HG02852 (cell line): ENCODE data around the gene CNIH3.
"Not testable (repeated sequence)": the region's sequence is repeated elsewhere in the genome, so short reads cannot be mapped to it uniquely, and the experiment has no call there.

Experiments
- ATAC-seq: cut with Tn5 transposase; IDR thresholded peaks from one replicate; pipeline ENCODE4 v1.9.1; 2021; ENCODE audit warnings: mild to moderate bottlenecking, moderate library complexity; ENCODE audit not compliant: unreplicated experiment

The CNIH3 gene

GRCh38 chr1:224615861-224616755 lies at the start of gene CNIH3:
TSS of gene CNIH3 (plus strand) at chr1:224616317. CDS start at chr1:224617175, 858 bp downstream.
- no peak for ATAC-seq

GRCh38 chr1:224566492-224566891 lies 49.6 kb upstream of the CNIH3 start:
- ATAC-seq = not testable (repeated sequence)

DNA sequence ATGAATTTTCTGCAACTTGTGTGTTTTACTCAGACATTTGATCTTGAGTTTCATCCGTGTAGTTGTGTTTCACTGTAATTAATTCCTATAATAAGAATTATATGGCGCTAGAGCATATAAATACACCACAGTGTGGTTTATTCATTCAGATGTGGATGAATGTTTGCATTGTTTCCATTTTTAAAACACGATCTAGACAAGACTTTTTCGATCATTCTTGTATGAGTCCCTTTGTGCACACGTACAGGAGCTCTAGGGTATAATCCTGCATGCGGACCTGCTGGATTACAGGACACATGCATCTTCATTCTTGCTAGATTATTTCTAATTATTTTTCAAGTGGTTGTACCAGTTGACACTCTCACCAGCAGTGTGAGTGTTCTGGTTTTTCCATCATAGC lies 46.8 kb upstream of the CNIH3 start:
- ATAC-seq = no peak

DNA sequence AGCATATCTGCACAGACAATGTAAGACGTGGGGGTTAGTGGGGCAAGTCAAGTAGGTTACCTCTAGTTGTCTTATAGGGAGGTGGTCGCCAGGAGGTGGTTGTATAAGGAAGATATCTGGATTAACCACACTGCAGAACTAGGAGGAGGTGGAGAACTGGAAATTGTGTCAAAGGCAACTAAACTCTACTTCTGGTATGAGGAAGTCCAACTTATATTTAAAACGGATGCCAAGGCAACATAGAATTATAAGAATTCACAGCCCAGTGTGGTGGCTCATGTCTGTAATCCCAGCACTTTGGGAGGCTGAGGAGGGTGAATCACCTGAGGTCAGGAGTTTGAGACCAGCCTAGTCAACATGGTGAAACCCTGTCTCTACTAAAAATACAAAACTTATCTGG lies 44.1 kb upstream of the CNIH3 start:
- not testable (repeated sequence) for ATAC-seq

DNA sequence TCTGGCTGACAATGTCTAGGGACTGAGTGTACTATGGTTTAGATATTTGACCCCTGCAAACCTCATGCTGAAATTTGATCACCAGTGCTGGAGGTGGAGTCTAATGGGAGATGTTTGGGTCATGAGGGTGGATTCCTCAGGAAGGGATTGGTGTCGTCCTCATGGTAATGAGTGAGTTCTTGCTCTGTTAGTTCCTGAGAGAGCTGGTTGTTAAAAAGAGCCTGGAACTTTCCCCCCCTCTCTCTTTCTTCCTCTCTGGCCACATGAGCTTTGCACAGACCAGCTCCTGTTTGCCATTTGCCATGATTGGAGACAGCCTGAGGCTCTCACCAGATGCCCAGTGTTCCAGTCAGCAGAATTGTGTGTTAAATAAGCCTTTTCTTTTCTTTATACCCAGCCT lies 36.6 kb upstream of the CNIH3 start:
- ATAC-seq = no peak

GRCh38 chr1:224580006-224580405 lies 36.1 kb upstream of the CNIH3 start:
- ATAC-seq = no peak

- ATAC-seq = no peak
These were observed 34.1 kb upstream of the CNIH3 start for GRCh38 chr1:224582041-224582440.

- ATAC-seq = no peak
These were observed 32.3 kb upstream of the CNIH3 start for GRCh38 chr1:224583774-224584173.

DNA sequence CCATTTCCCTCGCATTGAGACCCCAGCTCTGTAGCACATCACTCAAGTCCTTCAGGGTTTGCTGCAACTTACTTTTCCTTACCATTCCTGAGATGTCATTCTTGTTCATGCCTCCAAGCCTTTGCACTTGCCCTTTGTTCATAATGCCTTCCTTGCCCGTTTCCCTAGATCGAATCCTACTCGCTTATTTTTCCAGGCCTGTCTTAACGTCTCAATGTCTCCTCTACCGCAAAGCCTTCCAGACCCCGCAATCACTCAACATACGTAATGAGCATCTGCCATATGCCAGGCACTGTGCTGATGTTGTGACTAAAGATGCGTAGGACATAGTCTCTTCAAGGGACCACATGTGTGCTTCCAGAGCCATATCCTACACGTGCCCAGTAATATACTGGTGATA lies 31.1 kb upstream of the CNIH3 start:
- ATAC-seq = no peak

DNA sequence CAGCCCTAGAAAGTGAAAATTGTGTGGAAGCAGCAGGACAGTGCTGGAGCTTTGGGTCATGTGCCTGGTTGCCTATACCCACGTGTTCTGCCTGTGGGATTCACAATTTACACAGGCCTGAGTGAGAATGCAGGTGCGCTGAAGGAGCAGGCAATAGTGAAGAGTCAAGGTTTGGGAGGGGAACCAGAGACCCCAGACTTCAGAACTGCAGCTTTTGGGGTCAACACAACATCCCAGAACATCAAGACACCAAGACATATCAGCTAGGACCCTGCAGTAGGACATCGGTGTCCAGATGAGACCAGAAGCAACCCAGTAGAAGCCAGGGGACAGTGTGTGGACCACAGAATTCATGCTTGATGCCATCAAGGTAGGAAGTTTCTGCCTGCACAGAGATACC lies 29.1 kb upstream of the CNIH3 start:
- no peak for ATAC-seq

GRCh38 chr1:224588515-224588914 lies 27.6 kb upstream of the CNIH3 start:
- ATAC-seq = no peak

DNA sequence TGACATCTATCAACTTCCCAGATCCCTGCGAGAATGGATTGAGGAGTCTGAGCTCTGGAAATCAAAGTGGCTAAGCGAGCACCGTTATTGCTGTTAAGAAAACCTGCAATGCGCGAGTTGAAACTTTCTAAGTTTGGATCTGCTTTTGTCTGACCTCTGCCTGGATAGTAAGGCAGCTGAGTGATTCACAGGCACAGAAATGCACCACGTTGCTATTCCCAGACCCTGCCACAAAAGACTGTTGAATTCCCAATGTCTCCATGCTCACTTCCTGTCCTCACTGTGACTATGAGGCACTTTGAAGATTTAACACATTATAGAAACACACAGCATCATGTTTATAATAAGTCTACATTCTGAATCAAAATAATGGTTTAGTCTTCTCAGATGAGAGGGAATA lies 27.1 kb upstream of the CNIH3 start:
- ATAC-seq = no peak

GRCh38 chr1:224591326-224591725 lies 24.8 kb upstream of the CNIH3 start:
- no peak for ATAC-seq

DNA sequence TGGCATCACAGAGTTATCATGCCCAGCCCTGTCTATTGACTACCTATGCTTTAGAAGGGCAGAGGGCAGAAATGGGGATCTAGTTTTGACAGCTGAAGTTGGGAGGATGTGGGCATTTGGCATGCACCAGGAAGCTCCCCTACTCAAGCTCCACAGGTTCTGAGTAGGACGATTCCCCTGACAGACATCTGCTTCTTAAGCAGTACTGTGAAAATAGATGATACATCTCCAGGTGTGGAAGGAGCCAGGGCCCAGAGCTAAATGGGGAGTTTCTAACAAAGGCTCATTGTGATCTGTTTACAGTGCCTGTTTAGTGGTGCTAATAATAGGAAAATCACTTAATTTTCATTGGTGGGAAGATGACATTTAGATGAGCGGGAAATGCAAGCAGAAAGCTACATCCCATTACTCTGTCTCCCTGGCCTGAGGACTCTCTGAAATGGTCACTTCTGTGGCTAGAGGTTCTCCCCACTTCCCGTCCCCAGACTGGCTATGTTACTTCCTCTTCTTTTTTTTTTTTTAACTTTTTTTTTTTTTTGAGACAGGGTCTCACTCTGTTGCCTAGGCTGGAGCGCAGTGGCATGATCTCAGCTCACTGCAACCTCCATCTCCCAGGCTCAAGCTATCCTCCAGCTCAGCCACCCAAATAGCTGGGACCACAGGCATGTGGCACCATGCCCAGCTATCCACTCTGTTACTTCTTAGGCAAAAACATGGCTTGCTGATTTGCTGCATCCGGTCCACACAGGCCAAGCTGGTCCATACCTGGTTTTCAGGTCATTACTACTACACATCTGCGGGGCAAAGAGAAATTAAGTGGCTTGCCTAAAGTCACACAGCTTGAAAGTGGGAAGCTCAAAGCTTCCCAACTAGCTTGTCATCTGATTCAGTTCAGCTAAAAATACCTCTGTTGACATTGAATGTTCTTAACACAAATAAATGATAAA lies 23.2 kb upstream of the CNIH3 start:
- ATAC-seq = no peak

DNA sequence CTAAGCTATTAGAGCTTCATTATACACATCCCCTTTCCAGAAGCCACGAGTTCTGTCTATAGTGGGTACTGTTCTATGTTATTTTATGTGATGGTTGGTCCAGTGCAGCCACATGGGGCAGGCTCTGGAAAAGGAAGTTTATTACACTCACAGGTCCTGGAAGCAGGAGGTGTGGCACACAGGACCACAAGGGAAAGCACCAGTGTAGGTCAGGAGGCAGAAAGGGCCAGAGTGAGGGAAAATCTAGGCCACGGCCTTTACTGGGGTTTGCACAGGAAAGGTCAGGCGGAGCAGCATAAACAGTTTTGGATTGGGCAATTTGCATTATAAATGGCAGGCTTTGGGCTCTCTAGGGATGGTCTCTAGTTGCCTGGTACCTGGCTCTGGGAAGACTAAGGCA lies 21.8 kb upstream of the CNIH3 start:
- ATAC-seq = no peak

GRCh38 chr1:224594851-224595250 lies 21.3 kb upstream of the CNIH3 start:
- ATAC-seq = no peak

- no peak for ATAC-seq
These were observed 10.5 kb upstream of the CNIH3 start for GRCh38 chr1:224605482-224606181.

GRCh38 chr1:224607188-224608148 lies 8.6 kb upstream of the CNIH3 start:
- ATAC-seq = no peak

GRCh38 chr1:224609333-224609732 lies 6.8 kb upstream of the CNIH3 start:
- no peak for ATAC-seq

DNA sequence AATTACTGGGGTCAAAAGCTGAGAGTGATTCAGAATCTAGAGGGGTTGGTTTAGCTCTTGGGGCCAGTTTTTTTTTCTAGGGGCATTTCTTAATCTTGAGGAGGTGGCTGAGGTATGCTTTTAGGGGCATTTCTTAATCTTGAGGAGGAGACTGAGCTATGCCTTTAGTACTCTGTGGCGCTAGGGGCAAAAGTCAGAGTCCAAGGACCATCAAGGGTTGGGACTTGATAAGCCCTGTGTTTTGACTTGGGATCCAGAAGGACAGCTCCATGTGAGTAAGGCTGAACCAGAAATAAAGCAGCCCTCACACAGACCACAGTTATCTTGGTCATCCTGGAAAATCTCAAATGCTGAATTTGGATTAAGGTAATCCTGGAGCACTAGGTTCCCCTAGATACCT lies 3.9 kb upstream of the CNIH3 start:
- no peak for ATAC-seq
